Measurements from ENCODE around the gene RIC1. TPM values are rescaled to one million over a fixed set of nuclear protein-coding genes. Genes with fewer than 3 reads are reported as not detected.
"Not testable (repeated sequence)": the region's sequence is repeated elsewhere in the genome, so short reads cannot be mapped to it uniquely, and the experiment has no call there.

Gene RIC1
- total RNA-seq, 1 experiment from 2014 or later, result 11.4 TPM

DNA sequence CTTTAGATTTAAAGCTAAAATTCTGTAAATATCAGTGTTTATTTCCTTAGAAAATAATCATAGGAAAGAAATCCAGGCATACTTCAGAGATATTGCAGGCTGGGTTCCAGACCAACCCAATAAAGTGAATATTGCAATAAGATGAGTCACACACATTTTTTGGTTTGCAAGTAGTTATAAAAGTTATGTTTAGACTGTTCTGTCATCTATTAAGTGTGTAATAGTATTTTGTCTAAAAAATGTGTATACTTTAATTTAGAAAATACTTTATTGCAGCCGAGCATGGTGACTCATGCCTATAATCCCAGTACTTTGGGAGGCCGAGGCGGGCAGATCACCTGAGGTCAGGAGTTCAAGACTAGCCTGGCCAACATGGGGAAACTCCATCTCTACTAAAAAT lies 6.9 kb upstream of the RIC1 start:
- intact Hi-C loops (cut with micrococcal nuclease; ENCODE audit: unreplicated experiment), result no loop called here
- TF ChIP-seq, protein P1, sequence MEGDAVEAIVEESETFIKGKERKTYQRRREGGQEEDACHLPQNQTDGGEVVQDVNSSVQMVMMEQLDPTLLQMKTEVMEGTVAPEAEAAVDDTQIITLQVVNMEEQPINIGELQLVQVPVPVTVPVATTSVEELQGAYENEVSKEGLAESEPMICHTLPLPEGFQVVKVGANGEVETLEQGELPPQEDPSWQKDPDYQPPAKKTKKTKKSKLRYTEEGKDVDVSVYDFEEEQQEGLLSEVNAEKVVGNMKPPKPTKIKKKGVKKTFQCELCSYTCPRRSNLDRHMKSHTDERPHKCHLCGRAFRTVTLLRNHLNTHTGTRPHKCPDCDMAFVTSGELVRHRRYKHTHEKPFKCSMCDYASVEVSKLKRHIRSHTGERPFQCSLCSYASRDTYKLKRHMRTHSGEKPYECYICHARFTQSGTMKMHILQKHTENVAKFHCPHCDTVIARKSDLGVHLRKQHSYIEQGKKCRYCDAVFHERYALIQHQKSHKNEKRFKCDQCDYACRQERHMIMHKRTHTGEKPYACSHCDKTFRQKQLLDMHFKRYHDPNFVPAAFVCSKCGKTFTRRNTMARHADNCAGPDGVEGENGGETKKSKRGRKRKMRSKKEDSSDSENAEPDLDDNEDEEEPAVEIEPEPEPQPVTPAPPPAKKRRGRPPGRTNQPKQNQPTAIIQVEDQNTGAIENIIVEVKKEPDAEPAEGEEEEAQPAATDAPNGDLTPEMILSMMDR (IDR thresholded peaks at IDR 0.05; ENCODE audit: unreplicated experiment), result no peak
- Mint-ChIP-seq H3K4me3 (ENCODE audit: low read depth, unreplicated experiment) (no peak overlapping the region), H3K4me1 (ENCODE audit: low read depth, unreplicated experiment) (no peaks in the 10 kb centered on the region), H3K27ac (ENCODE audit: unreplicated experiment) (no peak overlapping the region), H3K27me3 (ENCODE audit: unreplicated experiment) (no peaks in the 10 kb centered on the region), H3K36me3 (ENCODE audit: insufficient read depth, unreplicated experiment) (no peaks in the 10 kb centered on the region), H3K9me3 (ENCODE audit: low read depth, unreplicated experiment) (no peaks in the 10 kb centered on the region)
- no peak for DNase-seq
- BruUV-seq (replicated peaks), result no TSS peak
- CTCF ChIA-PET, result interaction anchor here (1.1 kb wide), 1 partner anchor 22 kb away, joined by 3 read pairs; no protein-coding TSS in a partner anchor

DNA sequence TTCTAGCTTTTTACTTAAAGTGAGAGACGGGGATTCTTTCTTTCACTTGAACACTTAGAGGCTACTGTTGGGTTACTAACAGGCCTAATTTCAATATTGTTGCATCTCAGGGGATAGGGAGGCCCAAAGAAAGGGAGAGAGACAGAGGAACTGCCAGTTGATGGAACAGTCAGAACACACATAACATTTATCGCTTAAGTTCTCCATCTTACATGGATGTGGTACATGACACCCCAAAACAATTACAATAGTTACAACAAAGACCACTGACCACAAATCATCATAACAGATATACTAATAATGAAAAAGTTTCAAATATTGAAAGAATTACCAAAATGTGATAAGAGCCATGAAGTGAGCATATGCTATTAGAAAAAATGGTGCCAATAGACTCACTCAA lies 4.3 kb upstream of the RIC1 start:
- no peaks in the 10 kb centered on the region for H3K27me3 Mint-ChIP-seq (ENCODE audit: unreplicated experiment)
- H3K27ac Mint-ChIP-seq (ENCODE audit: unreplicated experiment), result no peak overlapping the region
- TF ChIP-seq, protein P1 (IDR thresholded peaks at IDR 0.05; ENCODE audit: unreplicated experiment), result no peak
- no TSS peak for BruUV-seq (replicated peaks)
- CTCF ChIA-PET, result no interaction called here
- H3K4me1 Mint-ChIP-seq (ENCODE audit: low read depth, unreplicated experiment), result no peaks in the 10 kb centered on the region
- no peak overlapping the region for H3K4me3 Mint-ChIP-seq (ENCODE audit: low read depth, unreplicated experiment)
- no peak for DNase-seq
- peaks cover 18% of the 10 kb centered on the region for H3K36me3 Mint-ChIP-seq (ENCODE audit: insufficient read depth, unreplicated experiment)
- H3K9me3 Mint-ChIP-seq (ENCODE audit: low read depth, unreplicated experiment), result no peaks in the 10 kb centered on the region
- intact Hi-C loops (cut with micrococcal nuclease; ENCODE audit: unreplicated experiment), result no loop called here

DNA sequence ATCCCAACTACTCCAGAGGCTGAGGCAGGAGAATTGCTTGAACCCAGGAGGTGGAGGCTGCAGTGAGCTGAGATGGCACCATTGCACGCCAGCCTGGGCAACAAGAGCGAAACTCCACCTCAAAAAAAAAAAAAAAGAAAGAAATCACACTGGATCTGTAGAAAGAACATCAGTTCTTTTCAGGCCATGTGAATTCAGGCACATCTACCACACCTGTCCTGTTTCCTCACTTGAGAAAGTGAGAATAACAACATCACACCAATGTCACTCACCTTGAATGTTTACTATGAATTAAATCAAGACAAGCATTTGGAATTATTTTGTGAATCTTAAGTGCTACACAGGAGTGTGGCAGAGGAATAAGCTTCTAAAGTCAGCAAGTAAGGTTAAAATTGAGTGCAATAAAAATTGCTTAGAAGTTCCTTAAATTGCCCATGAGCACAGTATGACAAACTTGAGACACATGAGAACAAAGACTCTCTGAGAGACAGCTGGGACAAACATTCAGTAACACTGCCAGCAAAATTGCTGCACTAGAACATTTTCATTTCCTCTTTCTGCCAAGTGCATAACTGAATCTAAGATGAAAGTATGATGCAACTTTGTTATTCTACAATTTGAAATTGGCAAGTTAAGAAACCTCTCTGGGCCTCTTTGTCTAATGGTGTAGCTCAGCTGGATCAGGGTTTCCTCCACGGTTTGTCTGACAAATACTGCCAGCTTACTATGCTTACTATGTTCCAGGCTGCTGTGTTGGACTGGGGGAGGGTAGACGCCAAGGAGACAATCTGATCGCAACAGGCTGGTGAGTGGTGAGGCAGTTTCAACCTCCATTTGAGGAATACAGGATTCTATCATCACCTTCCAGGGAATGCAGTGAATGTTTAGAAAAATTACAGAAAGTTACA lies 1.9 kb upstream of the RIC1 start:
- CTCF ChIA-PET, result interaction anchor here (1.4 kb wide), 1 partner anchor 189 kb away, joined by 4 read pairs; the partner anchor contains the start of gene PLGRKT
- intact Hi-C loops (cut with micrococcal nuclease; ENCODE audit: unreplicated experiment), result no loop called here

DNA sequence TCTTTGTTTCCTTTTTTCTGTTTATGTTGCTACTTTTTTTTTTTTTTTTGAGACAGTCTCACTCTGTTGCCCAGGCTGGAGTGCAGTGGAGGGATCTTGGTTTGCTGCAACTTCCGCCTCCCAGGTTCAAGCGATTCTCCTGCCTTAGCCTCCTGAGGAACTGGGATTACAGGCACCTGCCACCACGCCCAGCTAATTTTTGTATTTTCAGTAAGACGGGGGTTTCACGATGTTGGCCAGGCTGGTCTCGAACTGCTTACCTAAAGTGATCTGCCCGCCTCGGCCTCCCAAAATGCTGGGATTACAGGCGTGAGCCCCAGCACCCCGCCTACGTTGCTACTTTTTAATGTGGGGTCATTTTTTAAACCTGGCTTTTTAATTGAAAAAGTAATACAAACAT lies 1.2 kb upstream of the RIC1 start:
- peaks cover 11% of the 10 kb centered on the region for H3K4me1 Mint-ChIP-seq (ENCODE audit: low read depth, unreplicated experiment)
- peak overlapping the region; percentile 97 for H3K4me3 Mint-ChIP-seq (ENCODE audit: low read depth, unreplicated experiment)
- H3K36me3 Mint-ChIP-seq (ENCODE audit: insufficient read depth, unreplicated experiment), result peaks cover 27% of the 10 kb centered on the region
- H3K9me3 Mint-ChIP-seq (ENCODE audit: low read depth, unreplicated experiment); H3K27me3 Mint-ChIP-seq (ENCODE audit: unreplicated experiment); DNase-seq; BruUV-seq (replicated peaks): not testable (repeated sequence)
- intact Hi-C loops (cut with micrococcal nuclease; ENCODE audit: unreplicated experiment), result loop anchor here (2.0 kb wide), 1 partner anchor 89 kb away; no protein-coding TSS in a partner anchor
- H3K27ac Mint-ChIP-seq (ENCODE audit: unreplicated experiment), result peak overlapping the region; percentile 56
- CTCF ChIA-PET, result interaction anchor here (1.4 kb wide), 1 partner anchor 190 kb away, joined by 4 read pairs; the partner anchor contains the start of gene PLGRKT

More for the DNA sequence above, 1.9 kb upstream of the RIC1 start:
- TF ChIP-seq, protein P1 (IDR thresholded peaks at IDR 0.05; ENCODE audit: unreplicated experiment), result no peak
- Mint-ChIP-seq H3K4me1 (ENCODE audit: low read depth, unreplicated experiment) (peaks cover 4% of the 10 kb centered on the region), H3K4me3 (ENCODE audit: low read depth, unreplicated experiment) (peak overlapping the region; percentile 97), H3K27ac (ENCODE audit: unreplicated experiment) (peak overlapping the region; percentile 54), H3K27me3 (ENCODE audit: unreplicated experiment) (no peaks in the 10 kb centered on the region), H3K9me3 (ENCODE audit: low read depth, unreplicated experiment) (no peaks in the 10 kb centered on the region), H3K36me3 (ENCODE audit: insufficient read depth, unreplicated experiment) (peaks cover 27% of the 10 kb centered on the region)
- peak; percentile 12 for DNase-seq
- BruUV-seq (replicated peaks), result no TSS peak
